HG02973 (cell line): ENCODE data around the gene C11orf98.
A peak's percentile ranks its signal among the peaks of the same experiment; 100 is the strongest.
"Not testable (repeated sequence)": the region's sequence is repeated elsewhere in the genome, so short reads cannot be mapped to it uniquely, and the experiment has no call there.

Source experiments
- ATAC-seq: cut with Tn5 transposase; IDR thresholded peaks from one replicate; pipeline ENCODE4 v1.9.1; 2021; ENCODE audit warnings: moderate library complexity; ENCODE audit not compliant: unreplicated experiment

Gene C11orf98

GRCh38 chr11:62665075-62665598 is at the start of gene C11orf98, which contains the start of gene CSKMT:
Gene C11orf98, minus strand, starts transcription at chr11:62665210. Its CDS starts 41 bp downstream, at chr11:62665169.
Gene CSKMT, plus strand, starts transcription at chr11:62665312. Its CDS starts 568 bp downstream, at chr11:62665880.
- peak; percentile 79 for ATAC-seq

DNA sequence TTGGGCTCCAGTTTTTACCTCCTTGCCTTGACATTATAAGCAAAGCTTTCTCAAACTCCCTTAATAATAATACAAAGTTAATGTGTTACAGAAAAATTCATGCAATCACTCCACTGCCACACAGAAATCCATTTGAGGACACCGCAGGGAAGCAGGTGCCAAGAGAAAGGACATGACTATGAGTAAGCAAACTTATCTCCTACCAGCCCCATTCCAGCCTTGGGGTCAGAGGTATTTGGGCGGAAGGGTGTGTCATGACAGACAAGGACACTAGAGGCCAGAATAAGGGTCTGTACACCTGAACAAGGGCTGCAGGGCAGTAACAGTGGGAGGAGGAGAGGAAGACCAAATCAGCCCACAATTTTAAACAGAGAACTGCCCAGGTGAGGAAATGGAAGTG is 48.3 kb upstream of the C11orf98 start:
- ATAC-seq, result no peak

- ATAC-seq, result no peak
These were observed 47.9 kb upstream of the C11orf98 start for GRCh38 chr11:62712861-62713260.

GRCh38 chr11:62712276-62712812 is 47.3 kb upstream of the C11orf98 start:
- ATAC-seq, result no peak

- no peak for ATAC-seq
These were observed 45.0 kb upstream of the C11orf98 start for GRCh38 chr11:62710001-62710345.

GRCh38 chr11:62709247-62710000 is 44.4 kb upstream of the C11orf98 start:
- peak; percentile 56 for ATAC-seq

DNA sequence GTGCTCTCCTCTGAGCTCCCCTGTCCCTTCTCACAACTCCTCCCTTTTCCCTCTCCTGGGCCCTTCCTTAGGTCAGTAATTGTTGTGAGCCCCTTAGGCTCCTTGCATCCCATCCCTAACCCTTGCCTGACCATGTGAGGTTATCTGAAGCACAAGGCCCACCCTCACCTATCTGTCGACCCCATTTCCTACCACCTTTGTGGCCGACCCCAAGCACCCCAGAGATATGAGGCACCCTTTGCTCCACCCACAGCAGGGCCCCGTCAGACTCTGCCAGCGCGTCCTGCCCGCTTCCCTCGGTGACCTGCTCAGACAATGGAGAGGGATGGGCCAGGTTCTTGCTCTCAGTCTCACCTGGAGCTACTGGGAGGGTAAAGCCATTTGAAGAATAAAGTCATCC is 43.8 kb upstream of the C11orf98 start:
- peak; percentile 4 for ATAC-seq

DNA sequence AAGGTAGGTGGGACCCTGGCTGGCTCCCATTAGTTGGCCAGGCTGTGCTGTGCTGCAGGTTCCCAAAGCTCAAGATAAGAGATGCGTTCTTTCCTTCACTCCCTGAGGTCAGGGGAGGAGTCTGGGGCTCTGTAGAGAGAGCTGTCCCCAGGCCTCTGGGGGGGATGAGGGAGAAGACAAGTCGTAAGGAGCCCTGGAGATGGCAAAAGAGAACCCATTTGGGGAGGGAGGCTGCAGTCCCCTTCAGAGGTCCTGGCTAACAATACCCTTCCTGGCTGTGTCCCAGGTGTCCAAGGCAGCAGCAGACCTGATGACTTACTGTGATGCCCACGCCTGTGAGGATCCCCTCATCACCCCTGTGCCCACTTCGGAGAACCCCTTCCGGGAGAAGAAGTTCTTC is 43.4 kb upstream of the C11orf98 start:
- ATAC-seq, result no peak

GRCh38 chr11:62707277-62707861 is 42.4 kb upstream of the C11orf98 start, which contains the start of the genes BSCL2 and GNG3:
Gene BSCL2, minus strand, starts transcription at chr11:62707424. Its CDS starts 229 bp downstream, at chr11:62707195.
Gene GNG3, plus strand, starts transcription at chr11:62707676. Its CDS starts 620 bp downstream, at chr11:62708296.
- ATAC-seq, result no peak

DNA sequence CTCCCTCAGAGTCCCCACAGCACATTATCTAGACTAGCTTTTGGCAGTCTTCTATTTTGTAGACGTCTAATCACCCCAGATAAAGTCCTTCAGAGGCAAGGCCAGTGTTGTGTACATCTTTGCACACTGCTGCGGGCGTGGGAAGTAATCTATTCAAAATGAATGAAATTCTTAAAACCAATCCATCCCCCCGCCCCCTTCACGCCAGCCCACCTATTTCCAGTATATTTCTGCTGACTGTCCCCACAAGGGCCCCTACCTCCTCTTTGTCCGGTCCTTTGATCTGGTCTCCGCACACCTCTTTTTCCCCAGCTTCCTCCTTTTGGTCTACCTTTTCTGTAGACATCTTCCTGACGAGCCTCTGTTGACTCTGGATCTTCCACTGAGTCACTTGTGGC is 41.8 kb upstream of the C11orf98 start:
- ATAC-seq, result no peak

DNA sequence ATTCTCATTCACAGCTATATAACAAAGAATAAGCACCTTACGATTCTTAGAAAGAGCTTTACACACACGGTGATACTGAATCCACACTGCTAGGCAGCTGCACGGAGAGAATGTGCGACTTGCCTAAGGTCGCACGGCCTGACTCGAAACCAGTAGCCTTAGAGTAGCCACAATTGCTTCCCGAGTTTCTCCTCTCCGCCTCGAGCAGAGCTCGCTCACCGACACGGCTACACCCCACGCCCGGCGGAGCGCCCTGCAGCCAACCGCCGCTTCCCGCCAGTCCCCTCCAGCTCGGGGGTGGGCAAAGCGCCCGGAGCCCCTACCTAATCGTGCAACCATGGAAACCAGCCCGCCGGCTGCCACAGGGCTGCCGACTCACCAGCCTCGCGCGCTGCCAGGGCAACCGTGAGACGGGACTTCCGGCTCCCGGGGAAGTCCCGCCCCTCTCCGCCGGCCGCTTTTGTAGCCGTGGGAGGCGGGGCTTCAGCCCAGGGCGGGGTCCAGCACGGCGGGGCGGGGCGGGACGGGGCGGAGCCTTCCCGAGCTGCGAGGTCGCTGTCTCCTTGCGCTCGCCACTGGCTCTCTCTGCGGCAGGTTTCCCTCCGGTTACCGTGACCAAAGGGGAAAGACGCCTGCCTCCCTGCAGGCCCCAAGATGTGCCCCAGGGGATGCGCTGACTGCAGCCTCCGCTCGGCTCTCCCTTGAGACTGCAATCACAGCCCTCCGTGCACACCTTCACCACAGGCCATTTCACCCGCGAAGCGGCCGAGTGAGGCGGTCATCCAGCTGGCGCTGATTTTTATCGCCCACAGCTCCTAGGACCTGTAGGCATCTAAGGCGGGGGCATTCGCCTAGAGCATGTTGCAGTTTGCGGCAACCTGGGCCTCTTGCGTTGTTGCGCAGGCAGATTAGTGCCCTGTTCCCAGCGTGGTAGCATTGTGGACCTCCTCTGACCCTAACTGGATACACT is 41.2 kb upstream of the C11orf98 start:
- peak; percentile 63 for ATAC-seq

DNA sequence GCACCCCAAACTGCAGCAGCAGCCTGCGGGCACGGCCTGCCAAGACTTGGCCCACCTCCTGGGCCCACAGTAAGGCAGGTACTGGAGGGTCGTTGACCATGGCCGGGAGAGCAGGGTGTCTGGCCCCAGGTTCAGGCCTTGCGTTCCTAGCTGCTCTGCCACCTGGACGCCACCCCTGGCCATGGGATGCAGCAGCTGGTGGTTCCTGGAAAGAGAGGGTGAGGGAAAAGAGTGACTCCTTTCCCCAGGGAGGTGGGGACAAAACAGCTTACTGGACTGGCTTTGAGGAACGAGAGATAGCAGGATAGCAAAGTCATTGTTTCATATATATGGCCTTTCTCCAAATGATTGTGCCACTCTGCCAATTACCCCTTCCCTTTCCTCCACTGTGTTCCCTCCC is 40.4 kb upstream of the C11orf98 start:
- no peak for ATAC-seq

DNA sequence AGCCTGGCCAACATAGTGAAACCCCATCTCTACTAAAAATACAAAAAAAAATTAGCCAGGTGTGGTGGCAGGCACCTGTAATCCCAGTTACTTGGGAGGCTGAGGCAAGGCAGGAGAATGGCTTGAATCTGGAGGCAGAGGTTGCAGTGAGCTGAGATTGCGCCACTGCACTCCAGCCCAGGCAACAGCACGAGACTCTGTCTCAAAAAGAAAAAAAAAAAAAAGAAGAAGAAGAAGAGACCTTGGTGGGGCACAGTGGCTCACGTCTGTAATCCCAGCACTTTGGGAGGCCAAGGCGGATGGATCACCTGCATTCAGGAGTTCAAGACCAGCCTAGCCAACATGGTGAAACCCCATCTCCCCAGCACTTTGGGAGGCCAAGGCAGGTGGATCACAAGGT is 38.9 kb upstream of the C11orf98 start:
- ATAC-seq, result not testable (repeated sequence)

- no peak for ATAC-seq
These were observed 37.2 kb upstream of the C11orf98 start for GRCh38 chr11:62702246-62702645.

- no peak for ATAC-seq
These were observed 29.6 kb upstream of the C11orf98 start for GRCh38 chr11:62694455-62695167.

GRCh38 chr11:62693624-62694023 is 28.6 kb upstream of the C11orf98 start:
- not testable (repeated sequence) for ATAC-seq

GRCh38 chr11:62689421-62690183 is 24.6 kb upstream of the C11orf98 start, which contains the start of gene LRRN4CL:
Gene LRRN4CL, minus strand, starts transcription at chr11:62689530. Its CDS starts 1,022 bp downstream, at chr11:62688508.
- no peak for ATAC-seq

DNA sequence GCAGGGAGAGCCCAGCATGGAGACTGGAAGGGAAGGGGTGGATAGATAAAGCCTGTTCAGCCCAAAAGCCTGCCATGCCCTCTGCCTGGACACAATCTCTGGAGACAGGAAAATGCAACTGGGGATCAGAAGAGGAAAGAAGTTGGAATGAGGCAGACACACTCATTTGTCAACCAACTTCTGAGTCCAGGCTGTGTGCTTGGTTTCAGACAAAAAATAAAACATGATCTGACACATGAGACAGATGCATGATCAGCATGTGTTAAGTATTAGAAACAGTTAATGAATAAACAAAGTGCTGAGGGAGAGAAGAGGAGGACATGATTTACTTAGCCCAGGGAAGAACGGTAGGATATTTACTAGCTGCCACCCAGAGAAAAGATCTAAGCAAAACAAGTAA is 23.5 kb upstream of the C11orf98 start:
- no peak for ATAC-seq
